Measurements from ENCODE around the gene PLD1.

PLD1 gene

GRCh38 chr3:171620825-171621434 lies 189.4 kb downstream of the PLD1 start:
- no peak overlapping the region for H3K4me3 ChIP-seq (ENCODE audit: low read length)
- no peak for DNase-seq (ENCODE audit: low read depth)
- TF ChIP-seq CTCF (IDR thresholded peaks at IDR 0.05; ENCODE audit: insufficient read depth, low read depth, low read length, missing control alignments): no peak

- DNase-seq (ENCODE audit: low read depth): no peak
- no peak for TF ChIP-seq CTCF (IDR thresholded peaks at IDR 0.05; ENCODE audit: insufficient read depth, low read depth, low read length, missing control alignments)
- no peak overlapping the region for H3K4me3 ChIP-seq (ENCODE audit: low read length)
These were observed 193.5 kb downstream of the PLD1 start for GRCh38 chr3:171616798-171617197.

- DNase-seq (ENCODE audit: low read depth): peak; percentile 39
- H3K4me3 ChIP-seq (ENCODE audit: low read length): no peak overlapping the region
- TF ChIP-seq CTCF (IDR thresholded peaks at IDR 0.05; ENCODE audit: insufficient read depth, low read depth, low read length, missing control alignments): no peak
These were observed 194.6 kb downstream of the PLD1 start for GRCh38 chr3:171615686-171616085.

DNA sequence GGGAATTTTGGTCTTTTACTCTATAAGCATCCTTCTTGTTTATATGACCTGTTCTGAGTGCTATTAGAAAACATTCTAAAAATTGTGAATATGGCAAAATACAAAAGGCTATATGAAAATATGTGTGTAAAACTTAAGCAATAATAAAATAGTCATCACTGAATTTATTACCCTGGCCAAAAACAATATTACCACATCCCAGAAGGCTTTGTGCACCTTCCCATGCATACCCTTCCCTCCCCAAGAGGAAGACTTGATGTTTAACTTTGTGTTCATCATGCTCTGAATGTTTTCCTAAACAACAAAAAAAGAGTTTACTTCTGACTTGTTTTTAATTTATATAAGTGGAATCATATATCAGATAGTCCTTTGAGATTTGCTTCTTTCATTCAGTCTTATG lies 195.0 kb downstream of the PLD1 start:
- no peak for DNase-seq (ENCODE audit: low read depth)
- TF ChIP-seq CTCF (IDR thresholded peaks at IDR 0.05; ENCODE audit: insufficient read depth, low read depth, low read length, missing control alignments): no peak
- H3K4me3 ChIP-seq (ENCODE audit: low read length): no peak overlapping the region

DNA sequence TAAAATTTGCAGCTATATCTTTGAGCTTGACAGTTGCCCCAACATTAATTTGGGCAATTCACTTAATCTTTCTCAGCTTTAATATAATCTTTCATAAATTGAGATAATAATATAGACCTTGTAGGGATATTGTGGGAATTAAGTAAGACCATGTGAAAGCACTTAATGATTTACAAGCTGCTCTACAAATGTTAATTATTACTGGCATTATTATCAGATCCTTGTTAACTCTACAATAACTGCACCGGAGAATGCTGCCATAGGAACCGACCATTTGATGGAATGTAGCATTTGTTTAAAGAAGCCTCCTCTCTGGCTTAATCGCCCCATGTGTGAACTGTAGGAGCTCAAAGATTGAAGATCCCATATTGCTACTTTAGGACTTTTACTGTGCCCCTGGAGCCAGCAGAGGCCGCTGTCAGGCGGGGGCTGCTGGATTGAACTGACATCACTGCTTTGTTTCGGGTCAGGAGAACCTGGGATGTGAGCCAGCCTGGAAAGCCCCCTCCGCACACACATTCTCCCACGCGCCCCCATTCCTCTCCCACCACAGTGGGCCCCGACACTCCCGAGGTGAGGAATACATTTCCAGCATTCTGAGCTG lies 195.9 kb downstream of the PLD1 start:
- peak; percentile 45 for DNase-seq (ENCODE audit: low read depth)

DNA sequence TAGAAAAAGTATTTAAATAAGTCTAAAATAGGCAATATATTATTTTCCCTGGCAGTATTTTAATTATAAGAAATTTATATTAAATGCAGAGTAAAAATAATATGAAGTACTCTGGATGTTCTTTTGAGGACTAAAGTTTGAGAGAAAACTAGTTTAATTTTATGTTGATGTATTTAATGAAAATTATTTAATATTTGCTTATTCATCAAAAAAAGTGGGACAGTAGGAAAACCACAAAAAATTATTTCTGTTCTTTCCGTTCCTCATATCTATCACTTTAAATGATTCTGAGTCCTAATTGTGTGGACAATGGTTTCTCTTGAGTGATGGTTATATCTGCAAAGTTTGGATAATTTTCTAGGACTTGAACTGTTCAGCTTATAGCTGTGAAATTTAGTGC lies 202.8 kb downstream of the PLD1 start:
- no peak for DNase-seq (ENCODE audit: low read depth)
- no peak for TF ChIP-seq CTCF (IDR thresholded peaks at IDR 0.05; ENCODE audit: insufficient read depth, low read depth, low read length, missing control alignments)
- H3K4me3 ChIP-seq (ENCODE audit: low read length): no peak overlapping the region

More for the DNA sequence above, 195.9 kb downstream of the PLD1 start:
- peak; percentile 60 for TF ChIP-seq CTCF (IDR thresholded peaks at IDR 0.05; ENCODE audit: insufficient read depth, low read depth, low read length, missing control alignments)
- no peak overlapping the region for H3K4me3 ChIP-seq (ENCODE audit: low read length)

Measured in epithelial cell of esophagus (primary cell).